Fibroblast of lung (primary cell): Measurements from ENCODE around the gene KDM8.

Source experiments
- EZH2 ChIP-seq: IDR thresholded peaks from 2 replicates; pipeline ENCODE4 v1.5.1; 2012; ENCODE audit warnings: low read length, control low read depth, mild to moderate bottlenecking; ENCODE audit errors: missing control alignments
- TF ChIP-seq, protein P1 (sequence below), 2 donors: IDR thresholded peaks in 1 of 2; conservative IDR thresholded peaks in 1 of 2; 1 replicate in 1 of 2; 2 replicates in 1 of 2; pipeline ENCODE4 v1.5.1; 2011 to 2012; ENCODE audit warnings: low read length in 2 of 2, control low read depth in 1 of 2, inconsistent platforms in 1 of 2, low read depth in 1 of 2, mild to moderate bottlenecking in 1 of 2

DNA sequence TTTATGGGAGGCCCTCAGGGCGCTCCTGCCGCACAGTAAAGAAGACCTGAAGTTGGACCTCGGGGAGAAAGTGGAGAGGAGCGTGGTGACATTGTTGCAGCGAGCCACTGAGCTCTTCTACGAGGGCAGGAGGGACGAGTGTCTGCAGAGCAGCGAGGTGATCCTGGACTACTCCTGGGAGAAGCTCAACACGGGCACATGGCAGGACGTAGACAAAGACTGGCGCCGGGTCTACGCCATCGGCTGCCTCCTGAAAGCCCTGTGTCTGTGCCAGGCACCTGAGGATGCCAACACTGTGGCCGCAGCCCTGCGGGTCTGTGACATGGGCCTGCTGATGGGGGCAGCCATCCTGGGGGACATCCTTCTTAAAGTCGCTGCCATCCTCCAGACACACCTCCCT, 6.8 kb downstream of the KDM8 start:
- TF ChIP-seq, protein P1, sequence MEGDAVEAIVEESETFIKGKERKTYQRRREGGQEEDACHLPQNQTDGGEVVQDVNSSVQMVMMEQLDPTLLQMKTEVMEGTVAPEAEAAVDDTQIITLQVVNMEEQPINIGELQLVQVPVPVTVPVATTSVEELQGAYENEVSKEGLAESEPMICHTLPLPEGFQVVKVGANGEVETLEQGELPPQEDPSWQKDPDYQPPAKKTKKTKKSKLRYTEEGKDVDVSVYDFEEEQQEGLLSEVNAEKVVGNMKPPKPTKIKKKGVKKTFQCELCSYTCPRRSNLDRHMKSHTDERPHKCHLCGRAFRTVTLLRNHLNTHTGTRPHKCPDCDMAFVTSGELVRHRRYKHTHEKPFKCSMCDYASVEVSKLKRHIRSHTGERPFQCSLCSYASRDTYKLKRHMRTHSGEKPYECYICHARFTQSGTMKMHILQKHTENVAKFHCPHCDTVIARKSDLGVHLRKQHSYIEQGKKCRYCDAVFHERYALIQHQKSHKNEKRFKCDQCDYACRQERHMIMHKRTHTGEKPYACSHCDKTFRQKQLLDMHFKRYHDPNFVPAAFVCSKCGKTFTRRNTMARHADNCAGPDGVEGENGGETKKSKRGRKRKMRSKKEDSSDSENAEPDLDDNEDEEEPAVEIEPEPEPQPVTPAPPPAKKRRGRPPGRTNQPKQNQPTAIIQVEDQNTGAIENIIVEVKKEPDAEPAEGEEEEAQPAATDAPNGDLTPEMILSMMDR (conservative IDR thresholded peaks at IDR 0.05 in 1 of 2, IDR thresholded peaks at IDR 0.05 in 1 of 2; ENCODE audit: low read depth in 1 of 2, low read length in 2 of 2), result no peak
- TF ChIP-seq EZH2, result no peak
